MM.1S (cell line): ENCODE data around the gene COX7C.
"Not testable (repeated sequence)": the region's sequence is repeated elsewhere in the genome, so short reads cannot be mapped to it uniquely, and the experiment has no call there.

ENCODE experiments used
- DNase-seq: peaks from one replicate; pipeline ENCODE4 v3.0.0-alpha.2; 2015
- H2AFZ ChIP-seq: fragments of 300-600 bp; sonication (generic); 2 replicates; pipeline ENCODE4 v1.6.0; 2016; ENCODE audit warnings: antibody characterized with exemption, low read length
- H3F3A ChIP-seq: fragments of 300-600 bp; sonication (generic); 2 replicates; pipeline ENCODE4 v1.6.1; 2016; ENCODE audit warnings: mild to moderate bottlenecking, antibody characterized with exemption, low read length, moderate library complexity, mixed read lengths; ENCODE audit not compliant: insufficient read depth
- H3K27ac ChIP-seq: fragments of 300-600 bp; sonication (generic); 2 replicates; pipeline ENCODE4 v1.5.1; 2016; ENCODE audit warnings: mild to moderate bottlenecking, low read length
- H3K27me3 ChIP-seq: fragments of 300-600 bp; sonication (generic); replicated peaks from 2 replicates; pipeline ENCODE4 v1.6.0; 2016; ENCODE audit warnings: low read length; ENCODE audit not compliant: insufficient read depth
- H3K36me3 ChIP-seq: fragments of 300-600 bp; sonication (generic); replicated peaks from 2 replicates; pipeline ENCODE4 v1.6.1; 2016; ENCODE audit warnings: mild to moderate bottlenecking, low read length, mixed read lengths; ENCODE audit not compliant: insufficient read depth
- H3K4me1 ChIP-seq: fragments of 300-600 bp; sonication (generic); 2 replicates; pipeline ENCODE4 v1.6.1; 2016; ENCODE audit warnings: low read length, mixed read lengths
- H3K4me2 ChIP-seq: fragments of 300-600 bp; sonication (generic); 2 replicates; pipeline ENCODE4 v1.6.0; 2016; ENCODE audit warnings: low read depth, low read length
- H3K4me3 ChIP-seq: fragments of 300-600 bp; sonication (generic); 2 replicates; pipeline ENCODE4 v1.5.1; 2016; ENCODE audit warnings: low read length, mixed read lengths
- H3K79me2 ChIP-seq: fragments of 300-600 bp; sonication (generic); 2 replicates; pipeline ENCODE4 v1.6.1; 2016; ENCODE audit warnings: mixed run types, low read length, mixed read lengths
- H3K9ac ChIP-seq: fragments of 300-600 bp; sonication (generic); 2 replicates; pipeline ENCODE4 v1.6.1; 2016; ENCODE audit warnings: low read length, mixed read lengths
- H3K9me2 ChIP-seq: fragments of 300-600 bp; sonication (generic); replicated peaks from 2 replicates; pipeline ENCODE4 v1.6.1; 2016; ENCODE audit warnings: mild to moderate bottlenecking, low read length, mixed read lengths; ENCODE audit not compliant: insufficient read depth
- H3K9me3 ChIP-seq: fragments of 300-600 bp; sonication (generic); replicated peaks from 2 replicates; pipeline ENCODE4 v1.6.1; 2016; ENCODE audit warnings: mild to moderate bottlenecking, low read length, mixed read lengths; ENCODE audit not compliant: insufficient read depth
- H4K20me1 ChIP-seq: fragments of 300-600 bp; sonication (generic); 2 replicates; pipeline ENCODE4 v1.6.1; 2016; ENCODE audit warnings: mild to moderate bottlenecking, low read length, moderate library complexity, mixed read lengths; ENCODE audit not compliant: insufficient read depth
- EZH2 ChIP-seq: fragments of 300-600 bp; sonication (generic); optimal IDR thresholded peaks from 2 replicates; pipeline ENCODE3; 2017; ENCODE audit warnings: low read depth, mild to moderate bottlenecking, antibody characterized with exemption, low read length, mixed read lengths
- EZH2phosphoT487 ChIP-seq: fragments of 300-600 bp; sonication (generic); IDR thresholded peaks from 2 replicates; pipeline ENCODE4 v1.6.1; 2018; ENCODE audit warnings: antibody characterized with exemption, low read length
- TF ChIP-seq, protein P1 (sequence below): fragments of 300-600 bp; sonication (generic); IDR thresholded peaks from 2 replicates; pipeline ENCODE4 v1.5.1; 2016; ENCODE audit warnings: antibody characterized with exemption, low read length, mixed read lengths

Gene COX7C, protein sequence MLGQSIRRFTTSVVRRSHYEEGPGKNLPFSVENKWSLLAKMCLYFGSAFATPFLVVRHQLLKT

DNA sequence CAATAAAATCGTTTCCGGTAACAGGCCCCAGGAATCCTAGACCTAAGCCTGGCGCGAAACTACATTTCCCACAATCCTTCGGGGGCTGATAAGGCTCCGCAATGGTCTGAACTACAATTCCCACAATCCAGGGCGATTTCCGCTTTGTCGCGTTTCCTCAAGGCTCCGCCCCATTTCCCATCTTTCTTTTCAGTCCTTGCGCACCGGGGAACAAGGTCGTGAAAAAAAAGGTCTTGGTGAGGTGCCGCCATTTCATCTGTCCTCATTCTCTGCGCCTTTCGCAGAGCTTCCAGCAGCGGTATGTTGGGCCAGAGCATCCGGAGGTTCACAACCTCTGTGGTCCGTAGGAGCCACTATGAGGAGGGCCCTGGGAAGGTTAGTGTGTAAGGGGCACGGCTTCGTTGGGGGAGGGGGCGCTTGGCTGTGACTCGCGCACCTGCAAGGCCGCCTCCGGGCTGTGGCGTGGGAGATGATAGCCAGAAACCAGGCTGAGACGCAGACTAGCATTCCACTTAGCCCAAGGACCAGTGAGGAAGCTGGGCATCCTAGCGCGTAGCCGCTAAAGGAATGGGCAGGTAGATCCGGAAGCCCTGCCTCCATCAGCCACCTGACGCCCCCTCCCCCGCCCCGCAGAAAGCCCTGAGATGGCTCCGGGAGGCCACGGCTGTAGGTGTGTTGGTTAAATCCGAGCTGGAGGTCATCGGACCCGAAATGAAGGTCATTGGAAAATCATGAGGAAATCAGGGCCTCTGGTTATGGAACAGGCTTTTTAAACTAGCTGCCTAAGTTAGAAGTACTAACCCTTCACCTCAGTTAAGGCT is at the start of gene COX7C:
TSS of gene COX7C (plus strand) at position 186 of the 821 bp plus-strand sequence. CDS start at position 301, 115 bp downstream.
- peak within 1 kb of the TSS; percentile 92 for H3K4me3 ChIP-seq
- H3F3A ChIP-seq = no peaks in the 10 kb centered on the region
- H3K4me1 ChIP-seq = 0 out of 2 replicates have a peak, but pooled peaks cover 4% of the 10 kb centered on the region
- H3K36me3 ChIP-seq = peaks cover 7% of the 10 kb centered on the region; the same call in 1 of the 2 replicates
- no peak for TF ChIP-seq EZH2phosphoT487
- TF ChIP-seq EZH2 = no peak
- TF ChIP-seq, protein P1, sequence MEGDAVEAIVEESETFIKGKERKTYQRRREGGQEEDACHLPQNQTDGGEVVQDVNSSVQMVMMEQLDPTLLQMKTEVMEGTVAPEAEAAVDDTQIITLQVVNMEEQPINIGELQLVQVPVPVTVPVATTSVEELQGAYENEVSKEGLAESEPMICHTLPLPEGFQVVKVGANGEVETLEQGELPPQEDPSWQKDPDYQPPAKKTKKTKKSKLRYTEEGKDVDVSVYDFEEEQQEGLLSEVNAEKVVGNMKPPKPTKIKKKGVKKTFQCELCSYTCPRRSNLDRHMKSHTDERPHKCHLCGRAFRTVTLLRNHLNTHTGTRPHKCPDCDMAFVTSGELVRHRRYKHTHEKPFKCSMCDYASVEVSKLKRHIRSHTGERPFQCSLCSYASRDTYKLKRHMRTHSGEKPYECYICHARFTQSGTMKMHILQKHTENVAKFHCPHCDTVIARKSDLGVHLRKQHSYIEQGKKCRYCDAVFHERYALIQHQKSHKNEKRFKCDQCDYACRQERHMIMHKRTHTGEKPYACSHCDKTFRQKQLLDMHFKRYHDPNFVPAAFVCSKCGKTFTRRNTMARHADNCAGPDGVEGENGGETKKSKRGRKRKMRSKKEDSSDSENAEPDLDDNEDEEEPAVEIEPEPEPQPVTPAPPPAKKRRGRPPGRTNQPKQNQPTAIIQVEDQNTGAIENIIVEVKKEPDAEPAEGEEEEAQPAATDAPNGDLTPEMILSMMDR = no peak
- H3K27me3 ChIP-seq = no peaks in the 10 kb centered on the region
- peak within 1 kb of the TSS; percentile 89 for H2AFZ ChIP-seq
- H3K9ac ChIP-seq = peak within 1 kb of the TSS; percentile 91
- DNase-seq = peak; percentile 97
- H3K4me2 ChIP-seq = peak within 1 kb of the TSS; percentile 46
- H3K79me2 ChIP-seq = peaks cover 24% of the 10 kb centered on the region
- peak within 1 kb of the TSS; percentile 61 for H3K27ac ChIP-seq
- no peaks in the 10 kb centered on the region for H3K9me3 ChIP-seq
- H4K20me1 ChIP-seq = no peaks in the 10 kb centered on the region
- H3K9me2 ChIP-seq = no peaks in the 10 kb centered on the region

DNA sequence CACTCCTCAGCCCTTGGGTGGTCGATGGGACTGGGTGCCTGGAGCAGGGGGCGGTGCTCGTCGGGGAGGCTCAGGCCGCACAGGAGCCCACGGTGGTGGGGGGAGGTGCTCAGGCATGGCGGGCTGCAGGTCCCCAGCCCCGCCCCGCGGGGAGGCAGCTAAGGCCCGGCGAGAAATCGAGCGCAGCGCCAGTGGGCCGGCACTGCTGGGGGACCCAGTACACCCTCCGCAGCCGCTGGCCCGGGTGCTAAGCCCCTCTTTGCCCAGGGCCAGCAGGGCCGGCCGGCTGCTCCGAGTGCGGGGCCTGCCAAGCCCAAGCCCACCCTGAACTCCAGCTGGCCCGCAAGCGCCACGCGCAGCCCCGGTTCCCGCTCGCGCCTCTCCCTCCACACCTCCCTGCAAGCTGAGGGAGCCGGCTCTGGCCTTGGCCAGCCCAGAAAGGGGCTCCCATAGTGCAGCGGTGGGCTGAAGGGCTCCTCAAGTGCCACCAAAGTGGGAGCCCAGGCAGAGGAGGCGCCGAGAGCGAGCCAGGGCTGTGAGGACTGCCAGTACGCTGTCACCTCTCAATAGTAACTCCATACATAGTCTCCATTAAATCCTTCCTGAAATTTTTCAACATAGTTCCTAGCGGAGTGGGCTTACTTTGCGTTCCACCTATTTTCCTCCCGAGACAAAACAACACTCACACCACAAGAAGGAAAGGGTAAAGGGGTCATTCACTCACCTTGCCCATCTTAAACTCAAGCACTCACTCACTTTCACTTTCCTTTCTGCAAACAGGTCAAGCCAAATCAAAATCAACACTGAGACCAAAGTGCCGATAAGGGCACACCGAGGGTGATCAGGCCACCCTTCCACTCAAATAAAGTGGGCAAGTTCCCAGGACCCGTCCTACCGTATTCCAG is 48.0 kb upstream of the COX7C start:
- not testable (repeated sequence) for H3K9me3 ChIP-seq, H3K9ac ChIP-seq, H3K4me1 ChIP-seq, H3K4me3 ChIP-seq, DNase-seq, H3K9me2 ChIP-seq, H2AFZ ChIP-seq, H3K79me2 ChIP-seq, H3F3A ChIP-seq, H3K27ac ChIP-seq, H4K20me1 ChIP-seq, H3K36me3 ChIP-seq, H3K27me3 ChIP-seq, H3K4me2 ChIP-seq

DNA sequence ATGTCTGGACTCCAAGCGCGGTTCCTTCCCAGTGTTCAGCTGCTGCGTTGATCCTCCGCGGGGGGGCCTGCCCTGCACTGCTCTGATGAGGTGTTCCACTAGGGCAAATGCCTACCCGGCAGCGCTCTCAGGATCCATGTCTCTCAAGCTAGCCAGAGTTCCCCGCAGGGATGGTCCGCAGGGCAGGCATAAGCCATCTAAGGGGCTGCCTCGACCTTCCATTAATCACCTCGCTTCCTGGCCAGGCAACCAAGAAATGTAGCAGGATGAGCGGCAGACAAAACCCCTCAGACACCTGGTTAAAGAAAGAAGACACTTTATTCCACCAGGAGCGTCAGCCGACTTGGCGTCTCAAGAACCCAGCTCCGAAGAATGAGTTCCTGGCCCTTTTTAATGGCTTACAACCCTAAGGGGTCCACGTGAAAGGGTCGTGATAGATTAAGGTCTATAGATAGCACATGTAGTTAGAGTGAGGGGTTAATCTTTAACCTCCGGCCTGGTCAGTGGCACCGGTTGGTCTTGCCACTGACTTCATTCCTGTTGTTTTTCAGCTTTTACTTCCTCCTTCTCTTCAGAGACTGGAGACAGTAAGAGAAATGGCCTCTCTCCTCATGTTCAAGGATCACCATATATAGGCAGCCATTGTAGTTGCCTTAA is 47.2 kb upstream of the COX7C start:
- H3K9me2 ChIP-seq = no peaks in the 10 kb centered on the region
- H3K9ac ChIP-seq = no peak overlapping the region
- H3K79me2 ChIP-seq = no peaks in the 10 kb centered on the region
- no peaks in the 10 kb centered on the region for H3F3A ChIP-seq
- H3K4me2 ChIP-seq = no peak overlapping the region
- H3K27me3 ChIP-seq = no peaks in the 10 kb centered on the region
- no peak overlapping the region for H3K27ac ChIP-seq
- no peaks in the 10 kb centered on the region for H3K36me3 ChIP-seq
- H3K9me3 ChIP-seq = no peaks in the 10 kb centered on the region
- no peaks in the 10 kb centered on the region for H3K4me1 ChIP-seq
- TF ChIP-seq EZH2phosphoT487 (no peak), EZH2 (no peak)
- TF ChIP-seq, protein P1 = no peak
- no peak overlapping the region for H2AFZ ChIP-seq
- no peaks in the 10 kb centered on the region for H4K20me1 ChIP-seq
- H3K4me3 ChIP-seq = no peak overlapping the region
- no peak for DNase-seq

DNA sequence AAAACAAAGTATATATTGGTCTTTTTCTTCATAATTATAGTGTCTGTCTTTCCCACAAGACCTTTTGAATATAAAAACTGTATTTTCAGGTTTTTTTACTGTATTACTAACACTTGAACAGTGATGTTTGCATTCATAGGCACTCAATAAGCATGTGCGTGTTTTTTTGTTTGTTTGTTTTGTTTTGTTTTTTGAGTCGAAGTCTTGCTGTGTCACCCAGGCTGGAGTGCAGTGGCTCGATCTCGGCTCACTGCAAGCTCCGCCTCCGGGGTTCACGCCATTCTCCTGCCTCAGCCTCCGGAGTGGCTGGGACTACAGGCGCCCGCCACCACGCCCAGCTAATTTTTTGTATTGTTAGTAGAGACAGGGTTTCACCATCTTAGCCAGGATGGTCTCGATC is 46.6 kb upstream of the COX7C start:
- H3K9me3 ChIP-seq, DNase-seq, H3K27ac ChIP-seq, H3K4me2 ChIP-seq, H3K27me3 ChIP-seq, H3K9me2 ChIP-seq, H4K20me1 ChIP-seq, H2AFZ ChIP-seq, H3K9ac ChIP-seq, H3K79me2 ChIP-seq, H3F3A ChIP-seq, H3K4me3 ChIP-seq, H3K36me3 ChIP-seq, H3K4me1 ChIP-seq: not testable (repeated sequence)
